Renal cortical epithelial cell (primary cell): Measurements from ENCODE around the gene DPEP2NB. TPM values are rescaled to one million over a fixed set of nuclear protein-coding genes. Genes with fewer than 3 reads are reported as not detected.

Experiments used
- DNase-seq: peaks from one replicate; pipeline ENCODE4 v3.0.0-alpha.2; 2011; ENCODE audit warnings: low read depth
- total RNA-seq: library from RNA; depleted of rRNA; stranded (reverse); fragments of >200 nt; gene quantifications from 2 replicates; pipeline ENCODE4 v1.2.3, GENCODE V29; 2014

Gene DPEP2NB
- not detected in 2 replicates for total RNA-seq

- no peak for DNase-seq
Measured at GRCh38 chr16:68015681-68016080, at the start of gene DPEP2NB. TSS of gene DPEP2NB (minus strand) at chr16:68015911. CDS start at chr16:68015770, 141 bp downstream.

GRCh38 chr16:68064791-68065365, 49.2 kb upstream of the DPEP2NB start:
- peak; percentile 51 for DNase-seq

GRCh38 chr16:68062910-68063393, 47.2 kb upstream of the DPEP2NB start:
- no peak for DNase-seq

GRCh38 chr16:68061396-68061795, 45.7 kb upstream of the DPEP2NB start:
- DNase-seq: no peak

GRCh38 chr16:68059804-68060203, 44.1 kb upstream of the DPEP2NB start:
- DNase-seq: no peak

- DNase-seq: no peak
Measured at GRCh38 chr16:68055395-68055794, 39.7 kb upstream of the DPEP2NB start.

GRCh38 chr16:68049449-68049848, 33.7 kb upstream of the DPEP2NB start:
- DNase-seq: no peak

GRCh38 chr16:68047987-68048386, 32.3 kb upstream of the DPEP2NB start:
- no peak for DNase-seq

GRCh38 chr16:68046106-68046505, 30.4 kb upstream of the DPEP2NB start:
- DNase-seq: no peak

GRCh38 chr16:68041783-68042182, 26.1 kb upstream of the DPEP2NB start:
- no peak for DNase-seq

- peak; percentile 34 for DNase-seq
Measured at GRCh38 chr16:68040506-68041288, 25.0 kb upstream of the DPEP2NB start.

- DNase-seq: no peak
Measured at GRCh38 chr16:68037841-68038597, 22.3 kb upstream of the DPEP2NB start.

GRCh38 chr16:68035227-68035626, 19.5 kb upstream of the DPEP2NB start:
- DNase-seq: no peak

GRCh38 chr16:68033101-68033500, 17.4 kb upstream of the DPEP2NB start:
- no peak for DNase-seq

GRCh38 chr16:68031951-68032350, 16.2 kb upstream of the DPEP2NB start:
- peak; percentile 66 for DNase-seq

GRCh38 chr16:68030108-68030507, 14.4 kb upstream of the DPEP2NB start:
- DNase-seq: peak; percentile 23

GRCh38 chr16:68028996-68029395, 13.3 kb upstream of the DPEP2NB start:
- no peak for DNase-seq

- DNase-seq: peak; percentile 76
Measured at GRCh38 chr16:68022728-68023537, 7.2 kb upstream of the DPEP2NB start, which contains the start of the genes DDX28 and DUS2. TSS of gene DDX28 (minus strand) at chr16:68023232. CDS start at chr16:68023202, 30 bp downstream. TSS of gene DUS2 (plus strand) at chr16:68023284. CDS start at chr16:68038024, 14,740 bp downstream.

GRCh38 chr16:68022278-68022727, 6.6 kb upstream of the DPEP2NB start:
- no peak for DNase-seq

GRCh38 chr16:68021490-68021889, 5.8 kb upstream of the DPEP2NB start:
- DNase-seq: no peak

GRCh38 chr16:68019167-68019680, 3.5 kb upstream of the DPEP2NB start:
- no peak for DNase-seq
